IPS-18c (cell line): ENCODE measurements around the gene CD302.
"Not testable (repeated sequence)": the region's sequence is repeated elsewhere in the genome, so short reads cannot be mapped to it uniquely, and the experiment has no call there.

ENCODE experiments used
- H3K4me3 ChIP-seq: 2 replicates; pipeline ENCODE4 v1.7.0; 2013; ENCODE audit warnings: low read depth, mild to moderate bottlenecking, low read length, moderate library complexity; ENCODE audit not compliant: insufficient read depth
- H3K9me3 ChIP-seq: one replicate; pipeline ENCODE4 v1.6.1; 2013; ENCODE audit warnings: mild to moderate bottlenecking, low read length, moderate library complexity; ENCODE audit not compliant: control insufficient read depth, insufficient read depth

CD302 gene, protein sequence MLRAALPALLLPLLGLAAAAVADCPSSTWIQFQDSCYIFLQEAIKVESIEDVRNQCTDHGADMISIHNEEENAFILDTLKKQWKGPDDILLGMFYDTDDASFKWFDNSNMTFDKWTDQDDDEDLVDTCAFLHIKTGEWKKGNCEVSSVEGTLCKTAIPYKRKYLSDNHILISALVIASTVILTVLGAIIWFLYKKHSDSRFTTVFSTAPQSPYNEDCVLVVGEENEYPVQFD

DNA sequence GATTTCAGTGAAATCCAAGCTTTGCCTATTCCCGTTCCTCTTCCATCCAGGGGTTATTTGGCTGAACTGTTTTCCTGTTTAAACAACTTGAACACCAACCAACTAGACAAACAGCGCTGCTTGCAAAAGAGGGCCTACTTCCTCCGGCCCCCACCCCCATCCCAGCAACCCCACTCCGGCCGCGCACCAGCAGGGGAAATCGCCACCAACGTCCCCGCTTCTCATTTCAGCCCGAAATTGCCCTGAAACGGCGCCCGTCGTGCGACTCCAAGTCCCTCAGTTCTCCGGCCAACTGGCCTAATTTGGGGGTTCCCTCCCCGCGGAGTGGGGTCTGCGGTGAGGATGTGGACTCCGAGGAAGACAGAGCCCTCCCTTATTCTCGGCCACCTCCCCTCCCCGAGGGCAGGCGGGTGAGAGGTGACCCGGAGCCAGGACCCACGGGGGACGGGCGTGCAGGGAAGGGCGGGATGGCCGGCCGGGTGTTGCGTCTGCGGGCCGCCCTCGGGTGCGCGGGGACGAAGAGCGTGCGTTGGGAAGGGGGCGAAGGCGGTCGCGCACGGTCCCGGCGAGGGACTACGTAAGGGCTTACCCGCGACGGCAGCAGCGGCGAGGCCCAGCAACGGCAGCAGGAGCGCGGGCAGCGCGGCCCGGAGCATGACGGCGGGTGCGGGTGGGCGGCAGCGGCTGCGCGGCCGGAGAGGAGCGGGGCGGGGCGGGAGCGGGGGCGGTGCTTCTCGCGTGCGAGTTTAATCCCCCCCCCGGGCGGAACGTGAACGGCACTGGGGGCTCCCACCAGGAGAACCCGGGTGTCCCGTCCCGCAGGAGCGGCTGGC lies at the start of gene CD302:
CD302 (minus strand) TSS at position 666 of the 833 bp plus-strand sequence; CDS start at position 656, 10 bp downstream.
- peak within 1 kb of the TSS; percentile 84 for H3K4me3 ChIP-seq
- H3K9me3 ChIP-seq, result no peaks in the 10 kb centered on the region

DNA sequence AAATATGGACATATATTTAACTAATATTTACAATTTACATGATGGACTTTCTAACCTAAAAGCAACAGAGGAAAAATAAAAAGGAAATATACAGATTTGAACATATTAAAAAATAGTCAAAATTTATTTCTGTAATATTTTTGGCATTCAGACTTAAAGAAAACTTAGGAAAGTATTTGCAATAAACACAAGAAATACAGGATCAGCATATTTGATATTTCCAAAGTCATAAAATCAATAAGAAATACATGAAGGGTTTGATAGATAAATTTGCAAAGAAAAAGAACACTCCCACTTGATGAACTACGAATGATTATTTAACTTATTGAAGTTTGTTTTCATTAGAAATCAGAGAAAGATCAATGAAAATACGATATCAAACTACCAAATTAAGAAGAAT lies 48.6 kb upstream of the CD302 start:
- Histone ChIP-seq H3K9me3 (no peaks in the 10 kb centered on the region), H3K4me3 (no peak overlapping the region)

DNA sequence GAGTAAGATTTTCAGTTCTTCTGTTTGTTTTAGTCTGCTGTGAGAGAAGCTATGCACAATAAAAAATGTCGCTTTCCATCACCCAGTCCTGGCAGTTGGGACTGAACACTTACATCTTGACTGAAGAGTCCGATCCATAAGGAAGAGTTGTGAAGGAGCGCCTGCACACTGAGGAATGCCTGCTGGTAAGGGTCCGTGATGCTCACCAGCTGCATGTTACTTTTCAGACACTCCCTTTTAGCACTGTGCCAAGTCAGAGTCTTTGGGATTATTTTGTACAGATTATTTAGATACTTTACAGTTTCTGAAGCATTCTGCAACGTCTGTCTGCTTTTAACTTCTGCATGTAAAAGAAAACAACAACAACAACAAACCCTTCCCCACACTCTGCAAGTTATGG lies 42.6 kb upstream of the CD302 start:
- no peaks in the 10 kb centered on the region for H3K9me3 ChIP-seq
- H3K4me3 ChIP-seq, result no peak overlapping the region

DNA sequence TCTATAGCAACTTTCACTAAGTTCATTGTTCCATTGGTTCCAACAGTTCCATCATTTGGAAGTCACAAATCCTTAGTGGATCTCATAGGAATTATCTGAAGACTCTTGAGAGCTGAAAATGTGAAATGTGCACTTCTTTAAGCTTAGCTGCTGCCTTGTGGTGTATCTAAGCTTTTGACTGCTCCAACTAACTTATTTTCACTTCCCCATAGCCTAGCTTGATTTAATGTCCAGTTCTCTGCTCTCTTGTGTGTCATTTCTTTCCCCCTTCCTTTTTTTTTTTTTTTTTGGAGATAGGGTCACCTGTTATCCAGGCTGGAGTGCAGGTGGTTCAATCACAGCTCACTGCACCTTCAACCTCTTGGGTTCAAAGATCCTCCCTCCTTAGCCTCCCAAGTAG lies 34.9 kb upstream of the CD302 start:
- no peaks in the 10 kb centered on the region for H3K9me3 ChIP-seq
- H3K4me3 ChIP-seq, result no peak overlapping the region

DNA sequence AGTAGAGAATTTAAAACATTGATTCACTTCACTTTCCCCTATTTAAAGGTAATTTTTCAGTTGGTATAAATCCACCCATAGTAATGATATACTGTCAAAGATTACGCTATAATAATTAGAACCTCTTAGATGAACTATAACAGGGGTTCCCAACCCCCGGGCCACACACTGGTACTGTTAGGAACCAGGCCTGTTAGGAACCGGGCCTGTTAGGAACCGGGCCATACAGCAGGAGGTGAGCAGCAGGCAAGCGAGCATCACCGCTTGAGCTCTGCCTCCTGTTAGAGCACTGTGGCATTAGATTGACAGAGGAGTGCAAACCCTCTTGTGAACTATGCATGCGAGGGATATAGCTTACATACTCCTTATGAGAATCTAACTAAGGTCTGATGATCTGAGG lies 34.0 kb upstream of the CD302 start:
- no peaks in the 10 kb centered on the region for H3K9me3 ChIP-seq
- no peak overlapping the region for H3K4me3 ChIP-seq

DNA sequence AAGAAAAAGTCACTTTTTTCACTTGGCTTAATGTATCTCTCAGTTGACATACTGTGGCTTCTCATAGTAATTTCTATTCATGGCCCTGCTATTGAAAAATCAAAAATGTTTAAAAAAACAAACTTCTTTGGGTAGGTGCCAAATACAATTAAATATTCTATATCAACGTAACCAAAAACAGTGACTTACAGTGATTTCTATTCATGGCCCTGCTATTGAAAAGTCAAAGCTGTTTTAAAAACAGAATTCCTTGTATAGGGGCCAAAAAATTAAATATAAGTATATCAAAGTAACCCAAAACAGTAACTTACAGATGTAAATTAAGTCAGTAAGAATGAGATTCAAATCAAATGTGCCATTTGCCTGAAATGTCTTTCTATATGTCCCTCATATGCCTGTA lies 31.4 kb upstream of the CD302 start:
- Histone ChIP-seq H3K9me3 (no peaks in the 10 kb centered on the region), H3K4me3 (no peak overlapping the region)

DNA sequence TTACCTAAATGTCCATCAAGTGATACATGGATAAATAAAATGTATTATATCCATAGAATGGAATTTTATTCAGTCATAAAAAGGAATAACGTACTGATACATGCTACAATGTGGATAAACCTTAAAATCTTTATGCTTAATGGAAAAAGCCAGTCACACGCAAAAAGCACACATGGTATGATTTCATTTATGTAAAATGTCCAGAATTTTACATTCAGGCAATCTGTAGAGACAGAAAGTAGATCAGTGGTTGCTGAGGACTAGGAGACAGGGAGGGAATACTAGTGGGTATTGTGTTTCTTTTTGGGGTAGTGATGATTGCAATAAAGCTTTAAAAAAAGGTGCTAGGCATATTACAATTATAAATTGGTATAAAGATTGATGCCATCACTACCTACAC lies 30.7 kb upstream of the CD302 start:
- no peaks in the 10 kb centered on the region for H3K9me3 ChIP-seq

DNA sequence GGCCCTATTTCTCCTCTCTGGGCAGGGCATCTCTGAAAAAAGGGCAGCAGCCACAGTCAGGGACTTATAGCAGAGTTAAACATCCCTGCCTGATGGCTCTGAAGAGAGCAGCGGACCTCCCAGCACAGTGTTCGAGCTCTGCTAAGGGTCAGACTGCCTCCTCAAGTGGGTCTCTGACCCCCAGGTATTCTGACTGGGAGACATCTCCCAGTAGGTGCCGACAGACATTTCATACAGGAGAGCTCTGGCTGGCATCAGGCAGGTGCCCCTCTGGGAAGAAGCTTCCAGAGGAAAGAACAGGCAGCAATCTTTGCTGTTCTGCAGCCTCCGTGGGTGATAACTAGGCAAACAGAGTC lies 24.4 kb upstream of the CD302 start:
- H3K9me3 ChIP-seq, H3K4me3 ChIP-seq: not testable (repeated sequence)

More for the DNA sequence above, 30.7 kb upstream of the CD302 start:
- H3K4me3 ChIP-seq, result no peak overlapping the region

DNA sequence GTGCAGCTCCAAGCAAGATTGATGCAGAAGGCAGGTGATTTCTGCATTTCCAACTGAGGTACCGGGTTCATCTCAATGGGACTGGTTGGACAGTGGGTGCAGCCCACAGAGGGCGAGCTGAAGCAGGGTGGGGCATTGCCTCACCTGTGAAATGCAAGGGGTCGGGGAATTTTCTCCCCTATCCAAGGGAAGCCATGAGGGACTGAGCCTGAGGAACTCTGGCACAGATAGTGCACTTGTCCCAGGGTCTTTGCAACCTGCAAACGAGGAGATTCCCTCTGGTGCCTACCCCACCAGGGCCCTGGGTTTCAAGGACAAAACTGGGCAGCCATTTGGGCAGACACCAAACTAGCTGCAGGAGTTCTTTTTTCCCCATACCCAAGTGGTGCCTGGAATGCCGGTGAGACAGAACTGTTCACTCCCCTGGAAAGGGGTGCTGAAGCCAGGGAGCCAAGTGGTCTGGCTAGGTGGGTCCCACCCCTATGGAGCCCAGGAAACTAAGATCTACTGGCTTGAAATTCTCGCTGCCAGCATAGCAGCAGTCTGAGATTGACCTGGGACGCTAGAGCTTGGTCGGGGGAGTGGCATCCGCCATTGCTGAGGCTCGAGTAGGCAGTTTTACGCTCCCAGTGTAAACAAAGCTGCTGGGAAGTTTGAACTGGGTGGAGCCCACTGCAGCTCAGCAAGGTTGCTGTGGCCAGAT lies 23.9 kb upstream of the CD302 start:
- not testable (repeated sequence) for H3K9me3 ChIP-seq, H3K4me3 ChIP-seq

DNA sequence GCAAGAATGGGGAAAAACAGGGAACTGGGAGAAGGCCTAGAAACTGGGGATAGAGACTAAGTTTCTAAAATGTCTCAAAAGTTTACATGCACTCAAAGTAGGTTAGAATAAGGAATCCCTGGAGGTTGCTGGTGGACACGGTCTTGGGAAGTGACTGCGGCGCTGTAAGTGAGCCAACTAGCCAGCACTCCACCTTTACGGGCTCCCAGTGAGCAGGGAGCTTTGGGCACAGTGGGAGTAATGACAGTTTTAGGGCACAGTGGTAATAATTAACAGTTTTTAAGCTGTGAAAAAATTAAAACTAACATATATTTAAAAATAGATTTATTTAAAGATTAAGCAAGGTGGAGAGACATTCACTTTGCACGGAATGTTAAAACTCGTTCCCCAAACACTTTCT lies 20.9 kb upstream of the CD302 start:
- H3K4me3 ChIP-seq, result no peak overlapping the region
- H3K9me3 ChIP-seq, result peaks cover 2% of the 10 kb centered on the region

DNA sequence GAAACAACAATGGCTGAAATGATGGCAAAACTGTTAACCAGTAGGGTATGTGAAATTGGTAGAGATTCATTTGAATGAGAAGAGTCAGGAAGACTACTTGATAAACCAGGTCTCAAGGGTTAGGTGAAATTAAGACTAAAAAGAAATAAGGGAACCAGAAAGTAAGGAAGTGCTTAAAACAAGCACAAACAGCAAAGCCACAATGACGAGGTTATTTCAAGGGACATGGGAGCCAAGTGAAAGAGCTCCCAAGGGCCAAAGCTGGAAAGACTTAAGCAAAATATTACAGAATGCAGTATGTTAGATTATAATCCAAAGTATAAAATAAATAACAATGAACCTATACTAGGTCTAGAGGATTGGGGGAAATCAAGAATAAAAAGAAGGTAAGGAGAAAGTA lies 19.3 kb upstream of the CD302 start:
- no peak overlapping the region for H3K4me3 ChIP-seq
- peaks cover 2% of the 10 kb centered on the region for H3K9me3 ChIP-seq

DNA sequence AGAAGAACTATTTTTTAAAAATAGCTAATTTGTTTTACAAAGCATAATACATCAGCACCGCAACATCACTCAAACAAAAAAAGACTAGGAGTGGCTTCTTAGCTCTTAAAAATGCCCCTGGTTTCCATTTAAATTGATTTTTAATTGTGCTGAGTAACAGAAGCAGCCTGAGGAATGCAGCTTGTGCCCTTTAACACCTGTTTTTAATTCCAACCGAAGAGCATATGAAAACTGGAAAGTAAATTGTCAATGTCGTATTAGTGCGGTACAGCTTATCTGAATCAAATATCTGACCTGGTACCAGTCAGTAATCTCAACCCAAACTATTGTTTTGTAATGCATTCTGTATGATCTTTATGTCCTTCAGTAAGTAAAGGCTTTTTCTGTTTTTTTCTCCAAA lies 13.2 kb upstream of the CD302 start:
- Histone ChIP-seq H3K9me3 (no peaks in the 10 kb centered on the region), H3K4me3 (no peak overlapping the region)

DNA sequence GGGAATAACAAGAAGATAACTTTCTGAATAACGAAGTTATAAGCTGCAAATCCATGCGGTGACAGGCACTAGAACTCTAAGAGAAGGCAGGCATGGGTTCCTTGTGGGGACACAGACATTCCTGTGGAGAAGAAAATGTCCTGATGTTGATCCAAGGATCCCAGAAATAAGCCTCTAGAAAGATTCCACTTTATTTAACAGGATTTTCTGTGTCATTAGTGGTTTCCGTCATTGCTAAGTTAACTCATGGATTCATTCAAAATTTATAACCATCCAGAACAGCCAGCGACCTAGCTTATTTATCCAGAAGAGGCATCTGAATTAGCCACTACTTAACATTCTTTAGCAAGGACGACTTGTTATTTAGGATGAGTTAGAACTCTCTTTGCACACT lies 10.0 kb upstream of the CD302 start:
- no peak overlapping the region for H3K4me3 ChIP-seq

DNA sequence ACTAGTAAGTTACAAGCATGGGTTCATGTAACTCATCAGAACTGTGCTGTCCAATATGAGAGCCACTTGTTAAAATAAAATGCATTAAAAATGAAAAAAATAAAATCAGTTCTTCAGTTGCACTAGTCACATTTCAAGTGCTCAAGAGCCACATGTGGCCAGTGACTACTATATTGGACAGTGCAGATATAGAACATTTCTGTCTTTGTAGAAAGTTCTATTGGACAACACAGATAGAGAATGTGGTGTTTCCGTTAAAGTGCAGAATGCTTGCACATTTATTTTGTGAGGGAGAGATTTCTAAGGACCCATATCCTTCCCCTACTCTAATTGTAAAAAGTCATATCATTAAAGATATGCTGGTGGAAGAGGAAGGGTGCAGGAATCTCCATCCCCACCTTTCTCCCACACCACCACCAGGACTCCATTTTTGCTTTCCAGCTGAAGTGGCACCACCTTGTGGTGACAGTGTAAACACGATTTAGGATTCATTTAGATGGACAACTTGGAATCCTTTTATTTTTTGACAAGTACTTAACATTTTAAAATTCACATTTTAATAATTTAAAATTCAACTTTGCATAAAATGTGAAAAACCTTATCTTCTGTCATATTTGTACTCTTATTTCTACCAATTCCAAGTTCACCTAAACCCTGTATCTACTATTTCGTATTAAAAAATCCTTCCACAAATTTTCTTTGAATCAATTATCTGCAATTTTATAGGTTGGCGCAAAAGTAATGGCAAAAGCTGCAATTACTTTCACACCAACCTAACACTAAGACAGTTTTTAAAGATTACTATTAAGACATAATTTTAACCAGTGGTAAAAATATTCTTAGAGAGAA lies 9.4 kb upstream of the CD302 start:
- no peak overlapping the region for H3K4me3 ChIP-seq
- no peaks in the 10 kb centered on the region for H3K9me3 ChIP-seq

More for the DNA sequence above, 10.0 kb upstream of the CD302 start:
- H3K9me3 ChIP-seq, result no peaks in the 10 kb centered on the region

DNA sequence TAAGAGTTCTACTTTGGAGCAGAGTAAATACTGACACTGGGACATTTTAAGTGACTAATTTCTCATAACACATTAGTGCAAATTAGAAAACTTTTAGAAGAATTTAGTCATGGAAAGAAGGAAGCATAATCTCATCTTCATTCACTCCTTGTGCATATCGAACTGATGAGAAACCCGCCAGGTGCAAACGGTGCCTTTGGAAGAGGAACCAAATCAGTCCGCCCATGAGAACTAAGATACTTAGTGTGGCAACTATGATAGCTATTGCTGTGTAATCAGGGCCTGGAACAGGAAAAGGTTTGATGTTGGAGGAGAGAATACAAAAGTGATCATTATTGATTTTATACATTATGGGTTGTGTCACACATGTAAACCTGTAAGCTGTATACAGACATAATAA lies 6.9 kb upstream of the CD302 start:
- no peaks in the 10 kb centered on the region for H3K9me3 ChIP-seq
- H3K4me3 ChIP-seq, result no peak overlapping the region

DNA sequence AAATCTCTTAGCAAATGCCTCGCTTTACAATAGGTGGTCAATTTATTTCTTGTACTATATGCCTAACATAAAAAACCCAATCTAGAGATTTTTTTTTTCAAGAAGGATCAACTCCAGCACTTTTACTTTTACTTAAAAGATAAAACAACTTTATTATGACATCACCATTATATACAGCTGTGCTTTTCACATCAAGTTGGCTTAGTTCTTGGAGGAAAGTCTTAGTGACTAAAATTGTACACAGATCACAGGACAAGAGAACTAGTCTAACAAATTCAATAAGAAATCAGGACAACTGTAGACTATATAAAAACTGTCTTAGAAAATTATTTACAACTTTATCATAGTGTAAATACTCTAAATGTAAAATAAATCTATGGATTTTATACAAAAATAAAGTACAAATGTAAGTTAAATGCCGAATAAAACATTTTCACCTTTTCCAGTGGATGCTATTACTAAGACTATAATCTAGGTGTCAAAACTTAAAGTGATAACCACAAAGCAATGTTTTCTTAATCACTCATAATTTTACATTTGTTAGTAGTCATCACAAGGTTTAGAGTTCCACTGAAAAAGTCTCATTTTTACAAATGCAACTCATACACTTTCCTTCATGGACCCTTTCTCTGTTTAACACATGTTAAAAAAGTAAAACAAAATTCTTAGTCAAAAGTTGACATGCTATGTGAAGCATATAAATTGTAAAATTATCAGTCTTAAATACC lies 5.4 kb upstream of the CD302 start:
- no peak overlapping the region for H3K4me3 ChIP-seq

DNA sequence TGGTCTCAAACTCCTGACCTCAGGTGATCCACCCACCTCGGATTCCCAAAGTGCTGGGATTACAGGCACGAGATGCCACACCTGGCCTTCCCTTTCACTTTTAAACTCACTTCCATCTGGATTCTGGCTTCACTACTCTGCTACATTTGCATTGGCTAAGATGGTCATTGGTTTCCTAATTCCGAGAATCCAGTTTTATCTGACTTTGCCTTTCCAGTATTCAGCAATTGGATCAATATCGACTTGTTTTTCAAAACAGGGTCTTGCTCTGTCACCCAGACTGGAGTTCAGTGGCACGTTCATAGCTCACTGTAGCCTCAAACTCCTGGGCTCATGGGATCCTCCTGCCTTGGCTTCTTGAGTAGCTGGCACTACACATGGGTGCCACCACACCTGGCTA lies 4.7 kb upstream of the CD302 start:
- Histone ChIP-seq H3K9me3 (no peaks in the 10 kb centered on the region), H3K4me3 (no peak overlapping the region)

More for the DNA sequence above, 5.4 kb upstream of the CD302 start:
- H3K9me3 ChIP-seq, result no peaks in the 10 kb centered on the region
